ENCODE results near the gene NUFIP1.

DNA sequence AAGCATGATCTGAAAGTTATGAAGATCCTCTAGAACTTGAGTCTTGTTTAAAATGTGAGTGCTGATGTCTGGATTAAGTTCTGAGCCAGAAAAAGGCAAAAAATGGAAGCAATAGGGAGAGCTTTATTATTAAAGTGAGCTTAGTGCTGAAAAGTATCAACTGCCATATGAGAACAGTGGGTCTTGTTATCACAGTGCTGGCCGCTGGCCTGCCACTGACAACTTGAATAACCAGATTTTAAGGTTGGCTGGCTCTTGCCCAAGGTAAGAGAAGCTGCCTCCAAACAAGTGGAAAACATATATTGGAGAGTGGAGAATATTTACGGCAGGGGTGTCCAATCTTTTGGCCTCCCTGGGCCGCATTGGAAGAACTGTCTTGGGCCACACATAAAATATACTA is 33.9 kb downstream of the NUFIP1 start:
- no peak for TF ChIP-seq POLR2AphosphoS5 (IDR thresholded peaks at IDR 0.05; ENCODE audit: low read depth, low read length)
- TF ChIP-seq POLR2A (IDR thresholded peaks at IDR 0.05; ENCODE audit: low read depth, low read length): no peak
- no peak for TF ChIP-seq TAF1 (IDR thresholded peaks at IDR 0.05; ENCODE audit: low read depth, low read length)
- TF ChIP-seq PAX5 (IDR thresholded peaks at IDR 0.05; ENCODE audit: insufficient read depth, low read length, severe bottlenecking): no peak
- TF ChIP-seq SPI1 (IDR thresholded peaks at IDR 0.05; ENCODE audit: low read depth, low read length): no peak
